HEK293 (cell line): Measurements from ENCODE around the gene IL3RA.

Source experiments
- KLF1 ChIP-seq: fragments of 450-650 bp; formaldehyde crosslinking; IDR thresholded peaks from 2 replicates; pipeline ENCODE4 v1.5.1; 2016; ENCODE audit warnings: missing biosample characterization, missing genetic modification characterization
- PBX3 ChIP-seq: sonication (generic); formaldehyde crosslinking; IDR thresholded peaks from 2 replicates; pipeline ENCODE4 v1.8.1; 2022; ENCODE audit warnings: mild to moderate bottlenecking, moderate library complexity, missing genetic modification reagents
- PRDM1 ChIP-seq: fragments of 450-650 bp; formaldehyde crosslinking; IDR thresholded peaks from 2 replicates; pipeline ENCODE4; 2016; ENCODE audit warnings: missing biosample characterization, missing genetic modification characterization
- TCF7L2 ChIP-seq: IDR thresholded peaks from 2 replicates; pipeline ENCODE4 v1.6.1; 2011; ENCODE audit warnings: low read depth, mild to moderate bottlenecking, inconsistent platforms, low read length, moderate library complexity, borderline replicate concordance
- ZBTB17 ChIP-seq: fragments of 450-650 bp; formaldehyde crosslinking; IDR thresholded peaks from 2 replicates; pipeline ENCODE4 v1.5.1; 2016; ENCODE audit warnings: missing biosample characterization, missing genetic modification characterization
- ZNF138 ChIP-seq: fragments of 450-650 bp; formaldehyde crosslinking; IDR thresholded peaks from 2 replicates; pipeline ENCODE4 v1.5.1; 2016; ENCODE audit warnings: missing biosample characterization, missing genetic modification characterization, borderline replicate concordance
- ZNF23 ChIP-seq: fragments of 450-650 bp; formaldehyde crosslinking; IDR thresholded peaks from 2 replicates; pipeline ENCODE4 v1.5.1; 2016; ENCODE audit warnings: missing biosample characterization, missing genetic modification characterization, borderline replicate concordance
- ZNF24 ChIP-seq: fragments of 450-650 bp; formaldehyde crosslinking; IDR thresholded peaks from 2 replicates; pipeline ENCODE4 v1.5.1; 2016; ENCODE audit warnings: missing biosample characterization, missing genetic modification characterization
- ZNF274 ChIP-seq, 2 experiments: fragments of 200-500 bp in 1 of 2; fragments of 450-650 bp in 1 of 2; sonication (Bioruptor generic) in 1 of 2; formaldehyde crosslinking in 1 of 2; IDR thresholded peaks; 2 replicates each; pipeline versions ENCODE4 v1.5.1 to v1.6.1; 2014 to 2016; ENCODE audit warnings: borderline replicate concordance in 1 of 2, inconsistent platforms in 1 of 2, low read length in 1 of 2, missing biosample characterization in 1 of 2, missing genetic modification characterization in 1 of 2
- ZNF48 ChIP-seq: fragments of 450-650 bp; formaldehyde crosslinking; IDR thresholded peaks from 2 replicates; pipeline ENCODE4 v1.5.1; 2016; ENCODE audit warnings: missing biosample characterization, missing genetic modification characterization
- ZNF654 ChIP-seq: fragments of 450-650 bp; formaldehyde crosslinking; IDR thresholded peaks from 2 replicates; pipeline ENCODE4 v1.5.1; 2016; ENCODE audit warnings: low read depth, missing biosample characterization, missing genetic modification characterization
- ZNF677 ChIP-seq: fragments of 450-650 bp; IDR thresholded peaks from 2 replicates; pipeline ENCODE4 v1.5.0; 2018; ENCODE audit warnings: missing biosample characterization, mild to moderate bottlenecking, missing genetic modification characterization, moderate library complexity
- ZNF701 ChIP-seq: fragments of 450-650 bp; formaldehyde crosslinking; IDR thresholded peaks from 2 replicates; pipeline ENCODE4 v1.5.1; 2016; ENCODE audit warnings: missing biosample characterization, missing genetic modification characterization
- TF ChIP-seq, protein P1 (sequence below): fragments of 450-650 bp; formaldehyde crosslinking; IDR thresholded peaks from 2 replicates; pipeline ENCODE4 v1.5.1; 2016; ENCODE audit warnings: missing biosample characterization, missing genetic modification characterization

- TF ChIP-seq ZNF24 (no peak), TCF7L2 (no peak), ZBTB17 (tag by site-specific recombination) (no peak), ZNF274 (IDR thresholded peaks at IDR 0.05; ENCODE audit: low read length) (no peak), ZNF274 (tag by site-specific recombination; IDR thresholded peaks at IDR 0.05; ENCODE audit: borderline replicate concordance) (no peak), PRDM1 (no peak), ZNF48 (no peak), PBX3 (CRISPR knock-in tag) (no peak), ZNF23 (tag by site-specific recombination) (no peak), ZNF677 (no peak), ZNF701 (tag by site-specific recombination) (no peak), ZNF138 (tag by site-specific recombination) (no peak), ZNF654 (tag by site-specific recombination) (no peak), KLF1 (tag by site-specific recombination) (no peak)
- TF ChIP-seq, protein P1, sequence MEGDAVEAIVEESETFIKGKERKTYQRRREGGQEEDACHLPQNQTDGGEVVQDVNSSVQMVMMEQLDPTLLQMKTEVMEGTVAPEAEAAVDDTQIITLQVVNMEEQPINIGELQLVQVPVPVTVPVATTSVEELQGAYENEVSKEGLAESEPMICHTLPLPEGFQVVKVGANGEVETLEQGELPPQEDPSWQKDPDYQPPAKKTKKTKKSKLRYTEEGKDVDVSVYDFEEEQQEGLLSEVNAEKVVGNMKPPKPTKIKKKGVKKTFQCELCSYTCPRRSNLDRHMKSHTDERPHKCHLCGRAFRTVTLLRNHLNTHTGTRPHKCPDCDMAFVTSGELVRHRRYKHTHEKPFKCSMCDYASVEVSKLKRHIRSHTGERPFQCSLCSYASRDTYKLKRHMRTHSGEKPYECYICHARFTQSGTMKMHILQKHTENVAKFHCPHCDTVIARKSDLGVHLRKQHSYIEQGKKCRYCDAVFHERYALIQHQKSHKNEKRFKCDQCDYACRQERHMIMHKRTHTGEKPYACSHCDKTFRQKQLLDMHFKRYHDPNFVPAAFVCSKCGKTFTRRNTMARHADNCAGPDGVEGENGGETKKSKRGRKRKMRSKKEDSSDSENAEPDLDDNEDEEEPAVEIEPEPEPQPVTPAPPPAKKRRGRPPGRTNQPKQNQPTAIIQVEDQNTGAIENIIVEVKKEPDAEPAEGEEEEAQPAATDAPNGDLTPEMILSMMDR (tag by site-specific recombination): no peak
Measured at GRCh38 chrX:1398431-1399340, 62.1 kb downstream of the IL3RA start.
